ENCODE measurements around the gene HLA-DQA2. TPM values are rescaled to one million over a fixed set of nuclear protein-coding genes. Genes with fewer than 3 reads are reported as not detected.

HLA-DQA2 gene
- total and polyA plus RNA-seq, 2 of the 4 experiments (the other 2 are of a cell fraction) = not detected

- ChIA-PET POLR2A (ENCODE audit: unreplicated experiment) (no interaction called here), CTCF (no interaction called here)
These were observed 31.6 kb upstream of the HLA-DQA2 start for GRCh38 chr6:32709625-32710024.

More at GRCh38 chr6:32709625-32710024, 31.6 kb upstream of the HLA-DQA2 start:
- Histone ChIP-seq H4K91ac (ENCODE audit: insufficient read depth, low read depth, low read length) (no peak overlapping the region), H3K27ac (ENCODE audit: insufficient read depth, low read length) (no peak overlapping the region), H4K8ac (ENCODE audit: low read depth in 2 of 2, low read length in 2 of 2) (no peak overlapping the region), H3K14ac (replicated peaks; ENCODE audit: low read depth, low read length) (no peak overlapping the region), H2AK5ac (ENCODE audit: low read depth, low read length) (no peak overlapping the region), H3K9me1 (ENCODE audit: insufficient read depth, low read length) (no peaks in the 10 kb centered on the region), H2BK120ac (ENCODE audit: low read depth, low read length) (no peak overlapping the region), H3K79me1 (ENCODE audit: low read depth in 1 of 2, low read length in 2 of 2) (no peaks in the 10 kb centered on the region), H3K4me2 (ENCODE audit: low read depth, low read length) (no peak overlapping the region), H3K9me3 (ENCODE audit: control insufficient read depth, insufficient read depth, low read length) (no peaks in the 10 kb centered on the region), H3K4me3 (ENCODE audit: insufficient read depth, low read depth, low read length) (no peak overlapping the region), H3K27me3 (ENCODE audit: control insufficient read depth, insufficient read depth, low read length) (peaks cover 1% of the 10 kb centered on the region; the same call in 1 of the 2 replicates), H2AFZ (replicated peaks; ENCODE audit: low read length, poor library complexity) (no peak overlapping the region), H3K9ac (ENCODE audit: low read depth, low read length) (no peak overlapping the region), H2BK5ac (ENCODE audit: low read depth, low read length, poor library complexity, severe bottlenecking) (no peak overlapping the region), H3K4ac (ENCODE audit: low read depth, low read length) (no peak overlapping the region), H2AK9ac (replicated peaks; ENCODE audit: low read depth, low read length, poor library complexity) (no peak overlapping the region), H2BK20ac (ENCODE audit: low read depth, low read length) (no peak overlapping the region), H3K4me1 (ENCODE audit: control insufficient read depth, insufficient read depth, low read length) (no peaks in the 10 kb centered on the region), H2BK15ac (ENCODE audit: low read depth, low read length) (no peak overlapping the region), H3K23ac (ENCODE audit: low read depth, low read length) (no peak overlapping the region), H3K36me3 (ENCODE audit: control insufficient read depth, insufficient read depth, low read length) (no peaks in the 10 kb centered on the region), H4K5ac (ENCODE audit: low read depth, low read length) (no peak overlapping the region), H3K56ac (ENCODE audit: extremely low read depth, insufficient read depth, low read length) (no peak overlapping the region), H4K20me1 (ENCODE audit: insufficient read depth, low read length) (no peaks in the 10 kb centered on the region), H3K18ac (ENCODE audit: low read depth, low read length) (no peak overlapping the region)
- ATAC-seq (ENCODE audit: low read depth) (no peak), DNase-seq (no peak)
- in situ Hi-C loops (cut with MboI; ENCODE audit: low sequenced_read_pairs) = no loop called here
- no TSS peak for BruUV-seq (replicated peaks)
- TF ChIP-seq ELK1 (IDR thresholded peaks at IDR 0.05; ENCODE audit: borderline replicate concordance, low read depth, low read length) (no peak), SMC3 (IDR thresholded peaks at IDR 0.05; ENCODE audit: low read depth, low read length) (no peak), CHD1 (IDR thresholded peaks at IDR 0.05; ENCODE audit: low read depth, low read length) (no peak), BHLHE40 (IDR thresholded peaks at IDR 0.05; ENCODE audit: low read depth, low read length) (no peak), CTCF (conservative IDR thresholded peaks at IDR 0.05; ENCODE audit: low read depth, low read length) (no peak), RCOR1 (IDR thresholded peaks at IDR 0.05; ENCODE audit: insufficient replicate concordance, low read length) (no peak), RAD21 (IDR thresholded peaks at IDR 0.05; ENCODE audit: low read length) (no peak), MAZ (IDR thresholded peaks at IDR 0.05; ENCODE audit: borderline replicate concordance, low read depth, low read length) (no peak), CEBPB (IDR thresholded peaks at IDR 0.05; ENCODE audit: low read depth, low read length) (no peak), MXI1 (IDR thresholded peaks at IDR 0.05; ENCODE audit: borderline replicate concordance, low read depth, low read length) (no peak), NFE2L2 (IDR thresholded peaks at IDR 0.05; ENCODE audit: low read depth, low read length) (no peak), MAFK (IDR thresholded peaks at IDR 0.05; ENCODE audit: low read depth, low read length) (no peak), FOS (IDR thresholded peaks at IDR 0.05; ENCODE audit: low read depth, low read length) (no peak), RFX5 (IDR thresholded peaks at IDR 0.05; ENCODE audit: low read depth, low read length) (no peak), USF2 (IDR thresholded peaks at IDR 0.05; ENCODE audit: low read depth, low read length) (no peak), POLR2A (IDR thresholded peaks at IDR 0.05; ENCODE audit: low read depth, low read length) (no peak)
- dilution Hi-C loops (cut with HindIII; ENCODE audit: low sequenced_read_pairs, unreplicated experiment) = no loop called here
- intact Hi-C loops (cut with micrococcal nuclease) = loop anchor here (10.0 kb wide), 1 partner anchor 155 kb away; no protein-coding TSS in a partner anchor
